MCF 10A (cell line): ENCODE data around the gene ANO3. TPM values are rescaled to one million over a fixed set of nuclear protein-coding genes. Genes with fewer than 3 reads are reported as not detected.

ENCODE experiments used
- BruUV-seq: library from RNA; stranded (reverse); fragments of 400-500 nt; replicated peaks from 2 replicates; lab custom pipeline; 2021; lab: Mats Ljungman, UMichigan
- CTCF ChIA-PET: fragments of 300-600 bp; sonication (Branson Sonifier 250); formaldehyde crosslinking; extraction: SDS; loops from one replicate; lab custom pipeline; 2021; ENCODE audit warnings: antibody characterized with exemption, inconsistent platforms; lab: Yijun Ruan, JAX
- POLR2A ChIA-PET: fragments of 300-600, 350-650 bp; sonication (Branson Sonifier 250); formaldehyde crosslinking; extraction: SDS; loops from one replicate; lab custom pipeline; 2020; ENCODE audit warnings: antibody characterized with exemption, inconsistent platforms; lab: Yijun Ruan, JAX
- DNase-seq: peaks from one replicate; pipeline ENCODE4 v3.0.0-alpha.2; 2018; ENCODE audit not compliant: unreplicated experiment
- H3K27ac Mint-ChIP-seq: one replicate; pipeline ENCODE4 v1.8.0; 2022; ENCODE audit warnings: mild to moderate bottlenecking, low read depth, mixed read lengths; ENCODE audit not compliant: unreplicated experiment
- H3K27me3 Mint-ChIP-seq: one replicate; pipeline ENCODE4 v1.8.0; 2022; ENCODE audit warnings: mixed read lengths; ENCODE audit not compliant: insufficient read depth, unreplicated experiment
- H3K36me3 Mint-ChIP-seq: one replicate; pipeline ENCODE4 v1.8.0; 2022; ENCODE audit warnings: mild to moderate bottlenecking, moderate library complexity, mixed read lengths; ENCODE audit not compliant: insufficient read depth, unreplicated experiment
- H3K4me1 Mint-ChIP-seq: one replicate; pipeline ENCODE4 v1.8.0; 2022; ENCODE audit warnings: mixed read lengths; ENCODE audit not compliant: insufficient read depth, unreplicated experiment
- H3K4me3 Mint-ChIP-seq: one replicate; pipeline ENCODE4 v1.8.0; 2022; ENCODE audit warnings: mild to moderate bottlenecking, moderate library complexity, mixed read lengths; ENCODE audit not compliant: unreplicated experiment
- H3K9me3 Mint-ChIP-seq: one replicate; pipeline ENCODE4 v1.8.0; 2022; ENCODE audit warnings: mixed read lengths; ENCODE audit not compliant: unreplicated experiment
- CTCF ChIP-seq: fragments of 200-600 bp; IDR thresholded peaks from one replicate; pipeline ENCODE4 v1.8.0; 2022; ENCODE audit warnings: antibody characterized with exemption, mild to moderate bottlenecking; ENCODE audit not compliant: unreplicated experiment
- intact Hi-C: fragments of 100-400 bp; cut with micrococcal nuclease; formaldehyde crosslinking; loops from 2 replicates; pipeline ENCODE4 v1.14.1; 2022
- total RNA-seq: library from RNA; stranded (reverse); gene quantifications from 2 replicates; pipeline ENCODE4 v1.2.3, GENCODE V29; 2022

The ANO3 gene
- total RNA-seq, 1 experiment from 2014 or later, result not detected

GRCh38 chr11:26618441-26618840 lies 286.5 kb downstream of the ANO3 start:
- Mint-ChIP-seq H3K27me3 (no peaks in the 10 kb centered on the region), H3K4me1 (peaks cover 26% of the 10 kb centered on the region)
- intact Hi-C loops, result no loop called here

GRCh38 chr11:26620282-26621045 lies 288.5 kb downstream of the ANO3 start:
- Mint-ChIP-seq H3K27ac (peak overlapping the region; percentile 80), H3K4me3 (no peak overlapping the region), H3K9me3 (no peaks in the 10 kb centered on the region), H3K27me3 (no peaks in the 10 kb centered on the region), H3K4me1 (peaks cover 26% of the 10 kb centered on the region), H3K36me3 (no peaks in the 10 kb centered on the region)
- no peak for TF ChIP-seq CTCF
- no TSS peak for BruUV-seq
- CTCF ChIA-PET, result interaction anchor here (1.6 kb wide), 1 partner anchor 98 kb away, joined by 3 read pairs; no protein-coding TSS in a partner anchor
- DNase-seq, result peak; percentile 6
- POLR2A ChIA-PET, result interaction anchor here (0.6 to 2.2 kb wide), 3 partner anchors 38 to 110 kb away, joined by 3 to 9 read pairs (median 8); no protein-coding TSS in a partner anchor
- intact Hi-C loops, result loop anchor here (5.0 kb wide), 1 partner anchor 38 kb away; no protein-coding TSS in a partner anchor

More at GRCh38 chr11:26618441-26618840, 286.5 kb downstream of the ANO3 start:
- Mint-ChIP-seq H3K36me3 (no peaks in the 10 kb centered on the region), H3K9me3 (no peaks in the 10 kb centered on the region), H3K27ac (no peak overlapping the region), H3K4me3 (no peak overlapping the region)
- no peak for DNase-seq
- no peak for TF ChIP-seq CTCF
- no TSS peak for BruUV-seq
- CTCF ChIA-PET, result no interaction called here
- POLR2A ChIA-PET, result interaction anchor here (1.5 kb wide), 1 partner anchor 15 kb away, joined by 3 read pairs; no protein-coding TSS in a partner anchor

GRCh38 chr11:26621132-26621531 lies 289.2 kb downstream of the ANO3 start:
- intact Hi-C loops, result loop anchor here (5.0 kb wide), 1 partner anchor 39 kb away; no protein-coding TSS in a partner anchor
- H3K27me3 Mint-ChIP-seq, result no peaks in the 10 kb centered on the region
- no peaks in the 10 kb centered on the region for H3K36me3 Mint-ChIP-seq
- no TSS peak for BruUV-seq
- no peak for TF ChIP-seq CTCF
- no peaks in the 10 kb centered on the region for H3K9me3 Mint-ChIP-seq
- no peak overlapping the region for H3K4me3 Mint-ChIP-seq
- CTCF ChIA-PET, result interaction anchor here (0.6 to 1.6 kb wide), 6 partner anchors 13 to 470 kb away, joined by 3 to 4 read pairs (median 3); no protein-coding TSS in a partner anchor
- H3K4me1 Mint-ChIP-seq, result peaks cover 26% of the 10 kb centered on the region
- H3K27ac Mint-ChIP-seq, result peak overlapping the region; percentile 80
- POLR2A ChIA-PET, result interaction anchor here (0.6 to 2.2 kb wide), 5 partner anchors 27 to 139 kb away, joined by 3 to 9 read pairs (median 3); no protein-coding TSS in a partner anchor
- peak; percentile 73 for DNase-seq

GRCh38 chr11:26622181-26622580 lies 290.3 kb downstream of the ANO3 start:
- no peak overlapping the region for H3K4me3 Mint-ChIP-seq
- no TSS peak for BruUV-seq
- H3K27me3 Mint-ChIP-seq, result no peaks in the 10 kb centered on the region
- intact Hi-C loops, result loop anchor here (5.0 kb wide), 1 partner anchor 40 kb away; no protein-coding TSS in a partner anchor
- POLR2A ChIA-PET, result interaction anchor here (0.9 to 2.2 kb wide), 3 partner anchors 26 to 42 kb away, joined by 3 to 9 read pairs (median 3); no protein-coding TSS in a partner anchor
- no peaks in the 10 kb centered on the region for H3K9me3 Mint-ChIP-seq
- no peaks in the 10 kb centered on the region for H3K36me3 Mint-ChIP-seq
- peak; percentile 64 for DNase-seq
- CTCF ChIA-PET, result interaction anchor here (0.5 to 1.6 kb wide), 5 partner anchors 40 to 324 kb away, joined by 3 to 4 read pairs (median 3); no protein-coding TSS in a partner anchor
- no peak for TF ChIP-seq CTCF
- H3K4me1 Mint-ChIP-seq, result peaks cover 26% of the 10 kb centered on the region
- H3K27ac Mint-ChIP-seq, result peak overlapping the region; percentile 80
